Measurements from ENCODE around the gene FRYL.
"Not testable (repeated sequence)": the region's sequence is repeated elsewhere in the genome, so short reads cannot be mapped to it uniquely, and the experiment has no call there.

Gene FRYL

GRCh38 chr4:48704091-48704802 lies 75.8 kb downstream of the FRYL start:
- DNase-seq (ENCODE audit: low read depth in 2 of 3, low spot score in 1 of 3), result no peak

GRCh38 chr4:48699475-48699874 lies 80.6 kb downstream of the FRYL start:
- no peak for DNase-seq (ENCODE audit: low read depth in 2 of 3, low spot score in 1 of 3)

- DNase-seq (ENCODE audit: low read depth in 2 of 3, low spot score in 1 of 3), result no peak
Observed at GRCh38 chr4:48698029-48698971, 81.8 kb downstream of the FRYL start.

- not testable (repeated sequence) for DNase-seq (ENCODE audit: low read depth in 2 of 3, low spot score in 1 of 3)
Observed at GRCh38 chr4:48697516-48697915, 82.6 kb downstream of the FRYL start.

GRCh38 chr4:48694824-48695223 lies 85.3 kb downstream of the FRYL start:
- no peak for DNase-seq (ENCODE audit: low read depth in 2 of 3, low spot score in 1 of 3)

GRCh38 chr4:48693856-48694574 lies 86.1 kb downstream of the FRYL start:
- no peak for DNase-seq (ENCODE audit: low read depth in 2 of 3, low spot score in 1 of 3)

- DNase-seq (ENCODE audit: low read depth in 2 of 3, low spot score in 1 of 3), result no peak
Observed at GRCh38 chr4:48692897-48693296, 87.2 kb downstream of the FRYL start.

- no peak for DNase-seq (ENCODE audit: low read depth in 2 of 3, low spot score in 1 of 3)
Observed at GRCh38 chr4:48692044-48692443, 88.0 kb downstream of the FRYL start.

GRCh38 chr4:48688953-48689352 lies 91.1 kb downstream of the FRYL start:
- DNase-seq (ENCODE audit: low read depth in 2 of 3, low spot score in 1 of 3), result no peak

- no peak for DNase-seq (ENCODE audit: low read depth in 2 of 3, low spot score in 1 of 3)
Observed at GRCh38 chr4:48687313-48688051, 92.6 kb downstream of the FRYL start.

- no peak for DNase-seq (ENCODE audit: low read depth in 2 of 3, low spot score in 1 of 3)
Observed at GRCh38 chr4:48686369-48686768, 93.7 kb downstream of the FRYL start.

- DNase-seq (ENCODE audit: low read depth in 2 of 3, low spot score in 1 of 3), result no peak
Observed at GRCh38 chr4:48683784-48684666, 96.1 kb downstream of the FRYL start.

GRCh38 chr4:48682870-48683269 lies 97.2 kb downstream of the FRYL start:
- DNase-seq (ENCODE audit: low read depth in 2 of 3, low spot score in 1 of 3), result not testable (repeated sequence)

- DNase-seq (ENCODE audit: low read depth in 2 of 3, low spot score in 1 of 3), result no peak
Observed at GRCh38 chr4:48681856-48682255, 98.2 kb downstream of the FRYL start.

- DNase-seq (ENCODE audit: low read depth in 2 of 3, low spot score in 1 of 3), result no peak
Observed at GRCh38 chr4:48680848-48681568, 99.1 kb downstream of the FRYL start.

GRCh38 chr4:48673537-48673936 lies 106.5 kb downstream of the FRYL start:
- DNase-seq (ENCODE audit: low read depth in 2 of 3, low spot score in 1 of 3), result no peak

- DNase-seq (ENCODE audit: low read depth in 2 of 3, low spot score in 1 of 3), result no peak
Observed at GRCh38 chr4:48670587-48670986, 109.5 kb downstream of the FRYL start.

GRCh38 chr4:48669086-48669485 lies 111.0 kb downstream of the FRYL start:
- no peak for DNase-seq (ENCODE audit: low read depth in 2 of 3, low spot score in 1 of 3)
